Measurements from ENCODE around the gene RMRP.

Gene RMRP

DNA sequence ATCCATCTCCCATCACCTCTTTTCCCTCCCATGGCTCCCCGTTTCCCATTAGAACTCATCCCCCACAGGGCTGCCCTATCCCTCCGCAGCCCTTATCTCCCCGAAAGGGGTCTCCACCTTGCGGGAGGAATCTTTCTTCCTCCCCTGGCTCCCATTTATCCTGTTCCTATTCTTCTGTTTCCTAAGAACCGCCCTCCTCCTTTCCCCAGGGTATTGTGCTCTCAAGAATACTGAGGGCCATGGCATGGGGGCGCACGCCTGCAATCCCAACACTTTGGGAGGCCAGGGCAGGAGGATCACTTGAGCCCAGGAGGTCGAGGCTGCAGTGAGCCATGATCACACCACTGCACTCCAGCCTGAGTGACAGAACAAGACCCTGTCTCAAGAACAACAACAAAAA, 40.3 kb downstream of the RMRP start:
- no peak for ATAC-seq

DNA sequence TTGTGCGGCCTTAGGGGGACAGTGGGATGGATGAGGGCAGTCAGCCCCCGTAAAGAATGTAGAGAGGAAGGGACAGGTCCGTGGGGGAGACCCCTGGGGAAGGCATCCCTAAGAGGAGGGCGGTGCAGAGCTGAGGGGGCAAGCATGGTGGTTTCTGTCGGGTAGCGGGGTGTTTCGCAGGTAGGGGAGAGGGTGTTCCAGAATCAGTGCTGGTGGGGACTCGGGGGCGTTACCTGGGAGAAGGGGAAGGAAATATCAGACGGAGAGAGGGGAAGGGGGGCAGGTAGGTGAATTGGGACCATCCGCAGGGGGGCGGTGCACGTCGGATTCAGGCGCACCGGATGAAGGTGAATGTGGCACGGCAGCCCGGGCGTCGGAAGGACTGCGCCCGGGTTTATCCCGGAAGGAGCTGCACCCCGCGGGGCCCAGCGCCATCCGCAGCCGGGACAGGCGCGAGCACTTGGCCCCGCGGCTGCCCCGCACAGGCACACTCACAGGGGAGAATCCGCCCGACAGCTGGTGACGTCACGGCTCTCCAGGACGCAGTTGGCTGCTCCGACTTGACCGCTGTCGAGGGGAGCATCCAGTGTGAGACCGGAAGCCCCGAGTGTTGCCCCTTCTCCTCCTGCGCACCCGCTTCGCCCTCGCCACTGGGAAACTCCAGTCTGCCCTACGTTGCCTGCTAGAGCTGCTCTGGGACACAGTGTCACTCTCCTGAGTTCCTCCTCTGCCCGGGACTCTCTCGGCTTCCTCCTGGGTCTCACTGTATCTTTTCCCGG, 40.9 kb downstream of the RMRP start:
- ATAC-seq, result peak; percentile 86
- TF ChIP-seq ARNTL (CRISPR knock-in tag; IDR thresholded peaks at IDR 0.05; ENCODE audit: borderline replicate concordance, low read depth), result no peak
- TF ChIP-seq BACH2 (CRISPR knock-in tag; IDR thresholded peaks at IDR 0.05; ENCODE audit: borderline replicate concordance), result no peak
- TF ChIP-seq ZFP30 (CRISPR knock-in tag; IDR thresholded peaks at IDR 0.05), result no peak
- TF ChIP-seq ISL1 (CRISPR knock-in tag; IDR thresholded peaks at IDR 0.05), result no peak
- TF ChIP-seq GLIS3 (CRISPR knock-in tag; IDR thresholded peaks at IDR 0.05), result no peak
- no peak for TF ChIP-seq OSR1 (CRISPR knock-in tag; IDR thresholded peaks at IDR 0.05)
- TF ChIP-seq, protein P1, sequence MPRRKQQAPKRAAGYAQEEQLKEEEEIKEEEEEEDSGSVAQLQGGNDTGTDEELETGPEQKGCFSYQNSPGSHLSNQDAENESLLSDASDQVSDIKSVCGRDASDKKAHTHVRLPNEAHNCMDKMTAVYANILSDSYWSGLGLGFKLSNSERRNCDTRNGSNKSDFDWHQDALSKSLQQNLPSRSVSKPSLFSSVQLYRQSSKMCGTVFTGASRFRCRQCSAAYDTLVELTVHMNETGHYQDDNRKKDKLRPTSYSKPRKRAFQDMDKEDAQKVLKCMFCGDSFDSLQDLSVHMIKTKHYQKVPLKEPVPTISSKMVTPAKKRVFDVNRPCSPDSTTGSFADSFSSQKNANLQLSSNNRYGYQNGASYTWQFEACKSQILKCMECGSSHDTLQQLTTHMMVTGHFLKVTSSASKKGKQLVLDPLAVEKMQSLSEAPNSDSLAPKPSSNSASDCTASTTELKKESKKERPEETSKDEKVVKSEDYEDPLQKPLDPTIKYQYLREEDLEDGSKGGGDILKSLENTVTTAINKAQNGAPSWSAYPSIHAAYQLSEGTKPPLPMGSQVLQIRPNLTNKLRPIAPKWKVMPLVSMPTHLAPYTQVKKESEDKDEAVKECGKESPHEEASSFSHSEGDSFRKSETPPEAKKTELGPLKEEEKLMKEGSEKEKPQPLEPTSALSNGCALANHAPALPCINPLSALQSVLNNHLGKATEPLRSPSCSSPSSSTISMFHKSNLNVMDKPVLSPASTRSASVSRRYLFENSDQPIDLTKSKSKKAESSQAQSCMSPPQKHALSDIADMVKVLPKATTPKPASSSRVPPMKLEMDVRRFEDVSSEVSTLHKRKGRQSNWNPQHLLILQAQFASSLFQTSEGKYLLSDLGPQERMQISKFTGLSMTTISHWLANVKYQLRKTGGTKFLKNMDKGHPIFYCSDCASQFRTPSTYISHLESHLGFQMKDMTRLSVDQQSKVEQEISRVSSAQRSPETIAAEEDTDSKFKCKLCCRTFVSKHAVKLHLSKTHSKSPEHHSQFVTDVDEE (CRISPR knock-in tag; IDR thresholded peaks at IDR 0.05), result no peak

More for the DNA sequence above, 40.3 kb downstream of the RMRP start:
- TF ChIP-seq ZNF565 (CRISPR knock-in tag; conservative IDR thresholded peaks at IDR 0.05; ENCODE audit: low read depth) (no peak), CSDC2 (CRISPR knock-in tag; IDR thresholded peaks at IDR 0.05) (no peak), TCF4 (CRISPR knock-in tag; IDR thresholded peaks at IDR 0.05; ENCODE audit: borderline replicate concordance) (no peak), OSR1 (CRISPR knock-in tag; IDR thresholded peaks at IDR 0.05) (no peak), ZC3H10 (CRISPR knock-in tag; IDR thresholded peaks at IDR 0.05) (no peak), SNAI2 (CRISPR knock-in tag; IDR thresholded peaks at IDR 0.05) (no peak), GLIS3 (CRISPR knock-in tag; IDR thresholded peaks at IDR 0.05) (no peak), ISL1 (CRISPR knock-in tag; IDR thresholded peaks at IDR 0.05) (no peak), ZFP3 (CRISPR knock-in tag; IDR thresholded peaks at IDR 0.05) (no peak), ARNTL (CRISPR knock-in tag; IDR thresholded peaks at IDR 0.05; ENCODE audit: borderline replicate concordance, low read depth) (no peak), PPARA (CRISPR knock-in tag; IDR thresholded peaks at IDR 0.05; ENCODE audit: borderline replicate concordance) (no peak), BACH2 (CRISPR knock-in tag; IDR thresholded peaks at IDR 0.05; ENCODE audit: borderline replicate concordance) (no peak), ZNF8 (CRISPR knock-in tag; IDR thresholded peaks at IDR 0.05) (no peak)
- TF ChIP-seq, protein P2, sequence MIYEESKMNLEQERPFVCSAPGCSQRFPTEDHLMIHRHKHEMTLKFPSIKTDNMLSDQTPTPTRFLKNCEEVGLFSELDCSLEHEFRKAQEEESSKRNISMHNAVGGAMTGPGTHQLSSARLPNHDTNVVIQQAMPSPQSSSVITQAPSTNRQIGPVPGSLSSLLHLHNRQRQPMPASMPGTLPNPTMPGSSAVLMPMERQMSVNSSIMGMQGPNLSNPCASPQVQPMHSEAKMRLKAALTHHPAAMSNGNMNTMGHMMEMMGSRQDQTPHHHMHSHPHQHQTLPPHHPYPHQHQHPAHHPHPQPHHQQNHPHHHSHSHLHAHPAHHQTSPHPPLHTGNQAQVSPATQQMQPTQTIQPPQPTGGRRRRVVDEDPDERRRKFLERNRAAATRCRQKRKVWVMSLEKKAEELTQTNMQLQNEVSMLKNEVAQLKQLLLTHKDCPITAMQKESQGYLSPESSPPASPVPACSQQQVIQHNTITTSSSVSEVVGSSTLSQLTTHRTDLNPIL (CRISPR knock-in tag; IDR thresholded peaks at IDR 0.05; ENCODE audit: low read depth), result no peak
- TF ChIP-seq, protein P3, sequence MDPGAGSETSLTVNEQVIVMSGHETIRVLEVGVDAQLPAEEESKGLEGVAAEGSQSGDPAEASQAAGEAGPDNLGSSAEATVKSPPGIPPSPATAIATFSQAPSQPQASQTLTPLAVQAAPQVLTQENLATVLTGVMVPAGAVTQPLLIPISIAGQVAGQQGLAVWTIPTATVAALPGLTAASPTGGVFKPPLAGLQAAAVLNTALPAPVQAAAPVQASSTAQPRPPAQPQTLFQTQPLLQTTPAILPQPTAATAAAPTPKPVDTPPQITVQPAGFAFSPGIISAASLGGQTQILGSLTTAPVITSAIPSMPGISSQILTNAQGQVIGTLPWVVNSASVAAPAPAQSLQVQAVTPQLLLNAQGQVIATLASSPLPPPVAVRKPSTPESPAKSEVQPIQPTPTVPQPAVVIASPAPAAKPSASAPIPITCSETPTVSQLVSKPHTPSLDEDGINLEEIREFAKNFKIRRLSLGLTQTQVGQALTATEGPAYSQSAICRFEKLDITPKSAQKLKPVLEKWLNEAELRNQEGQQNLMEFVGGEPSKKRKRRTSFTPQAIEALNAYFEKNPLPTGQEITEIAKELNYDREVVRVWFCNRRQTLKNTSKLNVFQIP (CRISPR knock-in tag; IDR thresholded peaks at IDR 0.05; ENCODE audit: borderline replicate concordance, low read depth), result no peak
- TF ChIP-seq, protein P4, sequence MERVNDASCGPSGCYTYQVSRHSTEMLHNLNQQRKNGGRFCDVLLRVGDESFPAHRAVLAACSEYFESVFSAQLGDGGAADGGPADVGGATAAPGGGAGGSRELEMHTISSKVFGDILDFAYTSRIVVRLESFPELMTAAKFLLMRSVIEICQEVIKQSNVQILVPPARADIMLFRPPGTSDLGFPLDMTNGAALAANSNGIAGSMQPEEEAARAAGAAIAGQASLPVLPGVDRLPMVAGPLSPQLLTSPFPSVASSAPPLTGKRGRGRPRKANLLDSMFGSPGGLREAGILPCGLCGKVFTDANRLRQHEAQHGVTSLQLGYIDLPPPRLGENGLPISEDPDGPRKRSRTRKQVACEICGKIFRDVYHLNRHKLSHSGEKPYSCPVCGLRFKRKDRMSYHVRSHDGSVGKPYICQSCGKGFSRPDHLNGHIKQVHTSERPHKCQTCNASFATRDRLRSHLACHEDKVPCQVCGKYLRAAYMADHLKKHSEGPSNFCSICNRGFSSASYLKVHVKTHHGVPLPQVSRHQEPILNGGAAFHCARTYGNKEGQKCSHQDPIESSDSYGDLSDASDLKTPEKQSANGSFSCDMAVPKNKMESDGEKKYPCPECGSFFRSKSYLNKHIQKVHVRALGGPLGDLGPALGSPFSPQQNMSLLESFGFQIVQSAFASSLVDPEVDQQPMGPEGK (CRISPR knock-in tag; IDR thresholded peaks at IDR 0.05; ENCODE audit: borderline replicate concordance), result no peak
- TF ChIP-seq, protein P1 (CRISPR knock-in tag; IDR thresholded peaks at IDR 0.05), result no peak
- TF ChIP-seq, protein P5, sequence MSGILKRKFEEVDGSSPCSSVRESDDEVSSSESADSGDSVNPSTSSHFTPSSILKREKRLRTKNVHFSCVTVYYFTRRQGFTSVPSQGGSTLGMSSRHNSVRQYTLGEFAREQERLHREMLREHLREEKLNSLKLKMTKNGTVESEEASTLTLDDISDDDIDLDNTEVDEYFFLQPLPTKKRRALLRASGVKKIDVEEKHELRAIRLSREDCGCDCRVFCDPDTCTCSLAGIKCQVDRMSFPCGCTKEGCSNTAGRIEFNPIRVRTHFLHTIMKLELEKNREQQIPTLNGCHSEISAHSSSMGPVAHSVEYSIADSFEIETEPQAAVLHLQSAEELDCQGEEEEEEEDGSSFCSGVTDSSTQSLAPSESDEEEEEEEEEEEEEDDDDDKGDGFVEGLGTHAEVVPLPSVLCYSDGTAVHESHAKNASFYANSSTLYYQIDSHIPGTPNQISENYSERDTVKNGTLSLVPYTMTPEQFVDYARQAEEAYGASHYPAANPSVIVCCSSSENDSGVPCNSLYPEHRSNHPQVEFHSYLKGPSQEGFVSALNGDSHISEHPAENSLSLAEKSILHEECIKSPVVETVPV (CRISPR knock-in tag; IDR thresholded peaks at IDR 0.05), result no peak
